GM23248 (cell line): ENCODE data around the gene HYCC2.

Source experiments
- EZH2 ChIP-seq: fragments of 200-600 bp; sonication (generic); IDR thresholded peaks from 2 replicates; pipeline ENCODE4 v1.6.1; 2018; ENCODE audit warnings: antibody characterized with exemption, mild to moderate bottlenecking; ENCODE audit not compliant: insufficient read depth, poor library complexity, severe bottlenecking
- EZH2phosphoT487 ChIP-seq: fragments of 200-600 bp; sonication (generic); IDR thresholded peaks from 2 replicates; pipeline ENCODE4 v1.6.1; 2018; ENCODE audit warnings: antibody characterized with exemption, moderate library complexity, mild to moderate bottlenecking, low read depth; ENCODE audit not compliant: insufficient read depth

DNA sequence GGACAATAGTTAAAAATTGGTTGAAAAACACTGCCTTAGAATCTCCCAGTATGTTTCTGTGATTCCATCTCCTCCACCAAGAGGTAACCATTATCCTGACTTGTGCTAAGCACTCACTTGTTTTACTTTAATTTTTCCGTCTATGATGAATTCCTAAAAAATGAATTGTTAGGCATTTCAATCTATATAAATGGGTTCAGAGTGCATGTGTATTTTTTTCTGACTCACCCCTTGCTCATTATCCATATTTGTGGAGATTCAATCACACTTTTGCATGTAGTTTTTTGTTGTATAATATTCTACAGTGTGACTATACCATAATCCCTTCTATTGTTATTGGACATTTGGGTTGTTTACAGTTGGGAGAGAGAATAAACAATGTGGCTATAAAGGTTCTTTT, 1.6 kb upstream of the HYCC2 start:
- TF ChIP-seq EZH2 (no peak), EZH2phosphoT487 (no peak)
